Endometrium (tissue), 2 donors: Measurements from ENCODE around the gene ABCG5.

Experiments
- FAIRE-seq: peaks from 2 replicates; lab custom pipeline; 2012; peaks lifted over from hg19 to GRCh38; lab: Jason Lieb, UNC
- donor health status: control.
- donor health status: control.

Gene ABCG5

DNA sequence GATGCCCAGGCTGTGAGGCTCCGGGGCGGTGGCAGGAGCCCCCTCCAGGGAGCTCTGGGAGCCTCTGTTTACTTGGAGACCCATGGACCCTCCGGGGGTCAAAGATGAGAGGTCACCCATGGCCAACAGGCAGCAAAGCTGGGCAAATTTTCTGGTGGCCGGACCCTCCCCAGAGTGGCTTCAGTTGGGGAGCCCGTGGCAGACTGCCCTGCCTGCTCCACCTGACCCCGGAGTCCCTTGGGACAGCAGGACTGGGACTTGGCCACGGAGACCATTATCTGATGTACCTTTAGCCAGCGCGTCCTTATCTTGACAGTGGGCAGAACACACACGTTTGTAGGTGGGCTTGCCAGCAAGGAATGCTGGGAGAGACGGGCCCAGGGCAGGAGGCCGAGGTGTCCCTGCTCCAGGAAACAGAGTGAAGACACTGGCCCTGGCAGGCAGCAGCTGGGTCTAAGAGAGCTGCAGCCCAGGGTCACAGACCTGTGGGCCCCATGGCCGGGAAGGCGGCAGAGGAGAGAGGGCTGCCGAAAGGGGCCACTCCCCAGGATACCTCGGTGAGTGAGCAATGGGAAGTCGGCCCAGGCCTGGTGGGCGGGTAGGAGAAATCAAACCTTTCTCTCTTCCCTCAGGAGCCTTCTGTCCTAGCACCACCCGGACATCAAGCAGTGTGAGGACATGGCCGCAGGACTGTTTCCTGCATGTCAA, at the start of gene ABCG5, which contains the start of gene ABCG8:
ABCG5 (minus strand) TSS at position 280 of the 708 bp plus-strand sequence; CDS start at position 120, 160 bp downstream.
ABCG8 (plus strand) TSS at position 412 of the 708 bp plus-strand sequence; CDS start at position 495, 83 bp downstream.
- no peak for FAIRE-seq

DNA sequence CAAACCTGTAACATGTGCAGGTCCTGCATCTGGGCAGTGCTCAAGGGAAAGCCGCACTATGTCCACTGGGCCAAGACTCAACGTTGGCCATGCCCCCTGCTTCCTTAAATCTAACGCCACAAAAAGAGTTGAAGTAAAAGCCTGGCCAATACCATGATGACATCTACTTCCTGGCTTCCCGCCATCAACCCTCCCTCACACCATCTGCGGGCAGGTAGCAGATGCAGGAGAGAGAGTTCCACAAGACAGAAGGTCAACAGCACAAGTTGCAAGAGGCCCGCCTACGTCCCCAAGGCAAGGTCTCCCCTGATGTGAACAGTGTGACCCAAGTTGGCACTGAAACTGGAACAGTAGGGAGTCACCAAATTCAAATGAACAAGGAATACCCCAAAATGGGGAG, 48.5 kb upstream of the ABCG5 start:
- no peak for FAIRE-seq

DNA sequence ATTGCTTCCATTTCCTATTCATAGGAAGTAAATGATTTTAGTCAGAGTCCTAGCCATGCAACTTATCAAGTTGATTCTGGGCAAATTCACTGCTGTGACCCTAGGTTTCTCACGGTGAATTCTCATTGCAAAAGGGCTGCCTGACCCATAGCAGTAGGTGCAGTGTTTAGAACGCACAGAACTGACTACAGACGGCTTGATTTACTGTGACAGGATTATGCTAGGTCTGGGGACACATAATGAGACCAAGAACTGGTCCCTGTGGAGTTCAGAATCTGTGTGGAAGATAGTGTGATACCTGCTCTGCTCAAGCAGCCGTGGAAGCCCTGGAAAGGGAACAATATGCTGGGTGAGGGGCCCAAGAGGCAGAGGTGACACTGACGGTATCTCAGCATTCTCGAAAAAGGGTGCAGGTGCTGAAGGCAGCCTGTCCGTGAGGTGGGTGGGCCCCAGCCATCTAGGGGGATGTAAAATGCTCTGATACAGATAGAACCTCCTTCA, 46.5 kb upstream of the ABCG5 start:
- no peak for FAIRE-seq

DNA sequence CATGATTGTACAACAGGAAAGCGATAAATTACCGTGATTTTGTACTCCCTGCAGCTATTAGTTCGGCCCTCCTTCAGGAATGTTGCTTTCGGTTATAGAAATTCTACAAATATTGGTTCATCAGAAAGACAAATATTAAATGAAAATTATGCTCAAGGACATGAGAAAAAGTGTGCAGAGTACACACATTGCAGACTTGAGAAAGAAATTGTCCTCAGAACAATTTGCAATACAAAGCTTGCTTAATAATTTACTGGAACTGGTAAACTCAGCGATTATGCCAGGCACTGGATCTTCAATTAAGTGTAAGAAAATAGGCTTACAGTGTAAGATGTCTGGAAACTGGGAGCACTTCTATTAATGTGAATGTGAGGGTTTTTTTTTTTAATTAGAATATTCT, 46.0 kb upstream of the ABCG5 start:
- no peak for FAIRE-seq

DNA sequence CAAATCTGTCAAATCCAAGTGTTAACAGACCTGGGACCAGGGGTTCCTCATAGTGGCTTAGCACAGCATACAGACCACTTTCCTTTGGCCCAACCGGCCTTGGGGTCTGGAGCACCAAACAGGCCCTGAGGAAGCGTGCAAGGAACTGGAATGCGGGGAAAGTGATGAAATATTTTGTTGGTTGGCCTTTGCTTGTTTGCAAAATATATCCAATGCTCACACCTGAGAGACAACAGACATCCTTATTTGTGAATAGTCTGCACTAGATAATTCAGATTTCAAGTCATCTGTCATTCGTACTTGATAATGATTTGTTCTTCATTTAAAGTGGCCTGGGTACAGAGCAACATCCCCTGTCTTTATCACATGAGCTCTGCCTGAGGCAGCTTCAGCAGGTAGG, 43.7 kb upstream of the ABCG5 start:
- no peak for FAIRE-seq

DNA sequence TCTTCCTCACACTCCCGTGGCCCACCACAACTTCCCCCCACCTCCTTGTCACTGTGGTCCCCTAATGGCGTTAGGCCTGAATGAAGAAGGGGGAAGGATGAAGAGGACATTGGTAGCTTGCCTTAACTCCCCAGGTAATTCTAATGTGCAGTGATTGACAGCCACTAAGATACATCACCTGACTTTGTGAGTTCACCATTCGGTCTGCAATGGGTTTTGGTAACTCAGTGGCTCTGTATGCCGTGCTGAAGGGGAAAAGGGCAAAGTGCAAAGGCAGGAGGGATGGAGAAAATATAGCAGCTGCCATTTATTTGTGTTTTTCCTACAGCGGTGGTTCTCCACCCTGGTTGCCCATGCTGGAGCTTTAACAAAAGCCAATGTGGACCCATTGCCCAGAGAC, 42.3 kb upstream of the ABCG5 start:
- FAIRE-seq: no peak

DNA sequence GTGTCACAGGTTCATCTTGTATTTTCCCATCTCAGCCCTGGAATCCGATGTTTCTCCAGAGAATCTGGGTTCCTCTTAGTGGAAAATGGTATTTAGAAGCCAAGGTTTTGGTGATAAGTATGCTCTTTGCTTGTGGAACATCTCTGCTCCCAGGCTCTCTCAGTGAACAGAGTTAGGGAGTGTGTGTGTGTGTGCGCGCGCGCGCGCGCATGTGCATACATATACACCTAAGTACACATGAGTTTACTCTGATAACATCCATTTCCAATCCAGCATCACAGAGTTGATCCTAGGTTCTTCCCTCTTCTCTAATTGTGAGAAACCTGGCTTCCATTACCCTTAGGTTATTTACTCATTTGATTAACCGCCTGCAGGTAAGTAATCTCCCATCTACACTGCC, 41.8 kb upstream of the ABCG5 start:
- no peak for FAIRE-seq

DNA sequence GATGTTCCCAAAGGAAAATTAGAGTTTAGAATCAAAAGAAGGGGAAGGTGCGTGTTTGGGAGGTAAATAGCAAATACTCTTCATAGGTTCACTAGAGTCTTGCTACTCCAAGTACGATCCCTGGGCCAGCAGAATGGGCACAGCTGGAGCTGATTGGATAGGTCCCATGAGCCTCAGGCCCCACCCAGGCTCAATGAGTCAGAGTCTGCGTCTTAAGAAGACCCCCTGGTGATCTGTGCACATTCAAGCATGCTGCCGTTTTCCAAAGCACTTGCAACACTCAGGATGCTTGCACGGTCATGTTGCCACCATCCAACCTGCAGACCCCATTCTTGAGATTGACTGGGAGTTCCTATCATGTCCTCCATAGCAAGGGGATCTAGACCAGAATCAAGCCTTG, 40.6 kb upstream of the ABCG5 start:
- FAIRE-seq: no peak

DNA sequence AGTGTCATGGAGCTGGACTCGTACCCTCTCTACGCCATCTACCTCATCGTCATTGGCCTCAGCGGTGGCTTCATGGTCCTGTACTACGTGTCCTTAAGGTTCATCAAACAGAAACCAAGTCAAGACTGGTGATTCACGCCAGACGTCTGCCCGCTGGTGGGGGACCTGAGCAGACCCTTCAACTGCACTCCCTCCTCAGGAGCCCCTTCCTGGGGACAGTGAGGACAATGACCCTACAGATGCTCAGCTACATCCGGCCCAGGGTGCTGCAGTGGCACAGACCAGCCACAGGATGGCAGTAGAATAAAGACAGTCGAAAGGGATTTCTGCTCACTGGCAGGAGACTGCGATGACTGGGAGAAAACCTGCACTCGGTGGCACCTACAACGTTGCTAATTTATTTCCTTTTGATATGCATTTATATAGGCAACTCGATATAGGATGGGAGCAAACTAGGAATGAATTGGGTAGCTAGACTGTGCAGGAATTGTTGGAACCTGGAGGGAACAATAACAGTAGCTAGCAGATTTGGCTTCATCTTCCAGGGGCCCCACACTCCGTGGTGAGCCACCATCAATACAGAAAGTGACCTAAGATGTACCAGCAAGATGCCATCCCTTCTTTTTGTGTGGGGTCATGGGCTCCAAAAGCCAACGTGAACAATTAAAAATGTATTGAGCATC, 39.3 kb upstream of the ABCG5 start:
- no peak for FAIRE-seq

DNA sequence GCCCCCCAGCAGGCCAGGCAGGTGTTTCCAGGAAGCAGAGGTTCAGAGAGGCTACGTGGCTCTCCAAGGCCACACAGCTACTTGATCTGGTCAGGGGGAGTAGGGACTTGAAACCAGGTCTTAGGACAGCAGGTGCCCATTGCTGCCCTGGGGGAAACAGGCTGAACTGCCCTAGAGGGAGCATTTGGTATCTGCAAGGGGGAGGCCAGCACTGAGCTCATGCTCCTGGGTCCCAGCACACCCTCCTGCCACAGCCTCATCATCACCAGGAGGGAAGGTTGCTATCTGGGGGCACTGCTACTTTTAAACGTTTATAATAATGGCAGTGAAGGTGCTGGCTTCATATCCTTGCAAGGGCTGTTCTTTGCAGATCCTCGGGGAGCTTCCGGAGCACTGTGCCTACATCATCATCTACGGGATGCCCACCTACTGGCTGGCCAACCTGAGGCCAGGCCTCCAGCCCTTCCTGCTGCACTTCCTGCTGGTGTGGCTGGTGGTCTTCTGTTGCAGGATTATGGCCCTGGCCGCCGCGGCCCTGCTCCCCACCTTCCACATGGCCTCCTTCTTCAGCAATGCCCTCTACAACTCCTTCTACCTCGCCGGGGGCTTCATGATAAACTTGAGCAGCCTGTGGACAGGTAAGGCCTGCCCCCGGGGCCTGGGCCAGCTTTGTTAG, 36.3 kb upstream of the ABCG5 start:
- FAIRE-seq: no peak

DNA sequence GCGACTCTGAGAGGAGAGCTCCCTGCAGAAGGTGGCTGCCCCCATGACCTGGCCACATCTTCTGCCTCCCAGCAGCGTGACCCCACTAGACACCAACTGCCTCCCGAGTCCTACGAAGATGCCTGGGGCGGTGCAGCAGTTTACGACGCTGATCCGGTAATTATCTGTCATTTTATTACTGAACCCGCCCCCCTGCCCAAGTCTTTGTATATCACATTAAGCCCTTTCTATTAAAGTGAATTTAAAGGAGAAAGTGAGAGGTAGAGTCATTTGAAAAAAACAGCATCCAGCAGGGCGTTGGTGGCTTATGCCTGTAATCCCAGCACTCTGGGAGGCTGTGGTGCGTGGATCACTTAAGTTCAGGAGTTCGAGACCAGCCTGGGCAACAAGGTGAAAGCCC, 33.5 kb upstream of the ABCG5 start:
- FAIRE-seq: no peak

DNA sequence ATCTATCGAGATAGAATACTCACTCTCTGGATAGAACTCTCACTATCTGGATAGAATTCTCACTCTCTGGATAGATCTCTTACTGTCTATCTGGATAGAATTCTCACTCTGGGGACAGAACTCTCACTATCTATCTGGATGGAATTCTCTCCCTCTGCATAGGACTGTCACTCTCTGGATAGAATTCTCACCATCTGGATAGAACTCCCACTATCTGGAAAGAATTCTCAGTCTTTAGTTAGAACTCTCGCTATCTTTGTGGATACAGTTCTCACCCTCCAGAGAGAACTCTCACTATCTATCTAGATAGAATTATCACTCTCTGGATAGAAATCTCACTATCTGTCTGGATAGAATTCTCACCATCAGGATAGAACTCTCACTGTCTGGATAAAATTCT, 16.7 kb upstream of the ABCG5 start:
- FAIRE-seq: no peak

DNA sequence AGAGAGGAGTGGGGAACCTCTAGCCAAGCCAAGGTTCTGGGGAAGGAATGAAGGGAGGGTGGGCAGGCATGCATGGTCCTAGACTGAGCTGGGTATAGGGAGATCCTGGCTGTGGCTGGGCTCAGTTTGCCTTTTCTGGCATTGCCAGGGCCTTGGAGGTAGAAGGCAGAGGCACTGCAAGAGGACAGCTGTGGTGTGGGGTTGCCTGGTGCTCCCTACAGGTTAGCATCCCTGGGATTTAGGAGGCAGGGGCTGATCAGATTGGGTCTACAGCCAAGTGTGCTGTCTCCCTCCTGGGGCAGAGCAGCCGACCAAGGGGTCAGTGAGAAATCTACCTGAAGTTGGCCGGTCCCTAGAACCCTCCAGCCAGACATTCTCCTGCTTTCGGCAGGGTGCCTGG, 16.0 kb upstream of the ABCG5 start:
- FAIRE-seq: no peak

DNA sequence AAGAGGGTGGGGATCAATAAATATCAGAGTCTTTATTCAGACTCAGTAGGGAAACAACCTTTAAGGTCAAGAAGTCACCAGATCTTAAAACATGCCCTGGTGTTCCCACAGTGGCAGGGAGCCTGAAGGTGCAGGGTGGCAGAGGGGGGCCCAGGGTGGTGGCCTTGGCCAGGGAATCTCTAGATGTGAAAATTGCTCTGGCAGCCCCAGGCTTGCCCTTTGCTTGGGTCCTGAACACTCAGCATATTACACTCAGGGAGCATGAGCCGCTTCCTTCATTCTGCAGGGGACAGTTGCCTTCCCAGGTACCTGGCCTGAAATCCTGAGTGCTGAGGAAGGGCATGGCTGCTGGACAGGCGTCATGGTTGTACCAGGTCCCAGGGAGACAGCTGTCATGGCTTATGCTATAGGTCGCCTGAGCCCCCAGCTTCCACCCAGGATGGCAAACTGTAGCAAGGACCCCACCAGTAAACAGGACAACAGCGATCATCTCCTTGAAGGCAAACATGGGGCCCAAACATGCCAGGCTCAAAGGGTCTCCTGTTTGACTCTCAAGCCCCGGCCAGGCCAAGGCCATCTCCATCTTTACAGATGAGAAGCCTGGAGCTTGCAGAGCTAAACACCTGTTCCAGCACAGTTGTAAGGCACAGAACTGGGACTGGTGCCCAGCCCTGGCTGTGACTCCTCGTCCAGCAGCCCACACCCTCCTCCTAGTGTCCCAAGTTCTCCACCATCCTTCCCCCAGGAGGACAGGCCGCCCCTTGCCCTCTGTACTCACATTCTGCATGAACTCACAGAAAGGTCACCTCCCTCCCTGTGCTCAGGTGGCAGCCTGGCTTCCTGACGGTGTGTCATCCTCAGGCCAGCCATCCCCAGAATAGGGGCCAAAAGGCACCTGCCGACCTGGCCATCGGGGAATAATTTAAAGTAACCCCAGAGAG, 14.8 kb upstream of the ABCG5 start:
- FAIRE-seq: no peak

DNA sequence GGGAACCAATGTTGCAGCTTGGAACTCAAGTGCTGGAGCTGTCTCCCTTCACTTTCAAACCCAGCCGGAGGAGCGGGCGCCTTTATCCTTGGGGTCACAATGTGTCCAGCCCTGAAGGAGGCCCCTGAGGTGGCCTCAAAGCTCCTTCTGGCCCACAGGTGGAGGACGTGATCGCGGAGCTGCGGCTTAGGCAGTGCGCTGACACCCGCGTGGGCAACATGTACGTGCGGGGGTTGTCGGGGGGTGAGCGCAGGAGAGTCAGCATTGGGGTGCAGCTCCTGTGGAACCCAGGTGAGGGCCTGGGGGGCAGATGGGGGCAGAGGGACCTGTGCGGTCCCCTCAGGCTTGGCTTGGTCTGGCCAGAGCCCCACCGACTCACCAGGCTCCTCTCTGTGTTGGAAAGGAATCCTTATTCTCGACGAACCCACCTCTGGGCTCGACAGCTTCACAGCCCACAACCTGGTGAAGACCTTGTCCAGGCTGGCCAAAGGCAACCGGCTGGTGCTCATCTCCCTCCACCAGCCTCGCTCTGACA, 13.6 kb upstream of the ABCG5 start:
- FAIRE-seq: no peak

DNA sequence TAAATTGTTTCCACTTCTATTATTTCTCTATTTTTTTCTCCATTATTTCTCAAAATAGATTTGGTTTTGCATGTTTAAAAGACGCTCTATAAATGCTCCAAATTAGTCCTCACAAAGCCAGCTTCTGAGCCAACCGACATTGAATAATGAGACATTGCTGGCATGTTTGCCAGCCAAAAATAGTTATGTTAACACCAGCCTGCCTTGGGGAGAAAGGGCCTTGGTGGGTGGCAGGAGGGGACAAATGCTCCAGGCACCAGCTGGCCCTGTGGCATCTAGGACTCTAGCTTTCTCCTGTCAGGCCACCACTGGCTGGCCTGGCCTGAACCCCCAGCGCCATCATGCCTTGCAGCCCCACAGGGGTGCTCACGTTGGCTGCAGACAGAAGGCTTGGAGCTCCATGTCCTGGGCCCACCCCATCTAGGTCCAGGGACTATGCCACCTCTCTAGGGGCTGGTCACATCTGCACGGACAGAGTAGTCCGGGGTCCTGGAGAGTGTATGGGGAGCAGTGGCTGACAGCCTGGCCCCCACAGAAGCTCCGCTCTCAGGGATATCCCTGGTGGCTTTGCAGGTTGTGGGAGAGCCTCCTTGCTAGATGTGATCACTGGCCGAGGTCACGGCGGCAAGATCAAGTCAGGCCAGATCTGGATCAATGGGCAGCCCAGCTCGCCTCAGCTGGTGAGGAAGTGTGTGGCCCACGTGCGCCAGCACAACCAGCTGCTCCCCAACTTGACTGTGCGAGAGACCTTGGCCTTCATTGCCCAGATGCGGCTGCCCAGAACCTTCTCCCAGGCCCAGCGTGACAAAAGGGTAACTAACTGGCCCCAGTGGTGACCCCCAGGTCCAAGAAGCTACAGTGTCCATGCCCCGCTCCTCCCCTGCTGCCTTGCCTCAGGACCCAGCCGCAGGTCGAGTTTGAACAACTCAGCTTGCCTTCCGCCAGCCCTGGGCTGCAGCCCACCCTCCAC, 12.7 kb upstream of the ABCG5 start:
- FAIRE-seq: no peak

DNA sequence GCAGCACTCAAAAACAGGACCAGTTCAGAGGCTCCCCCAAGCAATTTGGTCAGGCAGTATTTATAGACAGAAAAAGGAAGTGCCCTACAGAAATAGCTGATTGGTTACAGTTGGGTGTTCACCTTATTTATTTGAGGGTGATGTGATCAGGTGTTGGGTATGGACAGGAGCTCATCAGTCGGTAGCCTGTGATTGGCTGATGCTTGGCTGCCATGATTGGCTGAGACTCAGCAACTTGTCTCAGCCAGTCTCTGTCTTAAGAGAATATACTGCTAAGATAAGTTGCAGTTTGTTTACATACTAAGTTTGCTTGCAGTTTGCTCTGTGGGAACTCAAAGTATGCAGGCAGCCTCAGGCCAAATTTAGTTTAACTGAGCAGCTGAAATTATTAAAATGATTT, 9.6 kb upstream of the ABCG5 start:
- no peak for FAIRE-seq

DNA sequence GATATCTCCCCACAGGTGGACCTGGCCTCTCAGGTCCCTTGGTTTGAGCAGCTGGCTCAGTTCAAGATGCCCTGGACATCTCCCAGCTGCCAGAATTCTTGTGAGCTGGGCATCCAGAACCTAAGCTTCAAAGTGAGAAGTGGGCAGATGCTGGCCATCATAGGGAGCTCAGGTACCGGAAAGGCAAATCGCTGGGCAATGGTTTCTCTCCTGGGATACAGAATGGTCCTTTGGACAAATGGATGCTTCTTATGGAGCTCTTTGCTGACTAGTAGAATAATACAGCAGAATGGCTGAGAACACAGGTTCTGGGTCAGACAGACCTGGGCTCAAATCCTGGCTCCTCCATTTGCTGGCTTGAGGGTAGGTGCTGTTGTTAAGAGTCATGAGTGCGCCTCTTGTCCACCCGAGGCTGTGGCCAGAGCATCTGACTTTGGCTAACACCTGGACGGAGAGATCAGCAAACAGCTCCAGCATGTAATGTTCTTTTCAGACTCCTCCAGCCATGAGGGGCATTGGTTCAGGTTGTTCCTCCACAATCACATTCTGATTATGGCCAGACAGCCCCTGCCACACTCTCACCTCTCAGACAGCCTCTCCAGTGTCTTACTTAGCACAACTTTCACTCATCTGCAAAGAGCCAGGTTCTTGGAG, 7.6 kb upstream of the ABCG5 start:
- FAIRE-seq: no peak

DNA sequence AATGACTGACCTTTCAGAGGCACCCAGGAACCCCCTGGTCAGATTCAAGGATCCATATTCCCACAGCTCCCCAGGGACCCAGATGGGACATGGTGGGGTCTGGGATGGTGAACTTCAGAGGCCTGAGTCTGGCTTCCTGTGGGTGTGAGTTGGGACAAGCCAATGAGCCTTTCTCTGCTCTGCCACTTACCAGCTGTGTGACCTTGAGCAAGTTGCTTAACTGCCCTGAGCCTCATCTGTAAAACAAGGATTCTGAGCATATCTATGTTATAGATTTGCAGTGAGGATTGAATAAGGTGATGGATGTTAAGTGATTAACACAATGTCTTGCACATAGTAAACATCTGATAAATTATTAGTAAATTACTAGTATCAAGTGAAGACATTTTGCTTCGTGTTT, 6.5 kb upstream of the ABCG5 start:
- FAIRE-seq: no peak

DNA sequence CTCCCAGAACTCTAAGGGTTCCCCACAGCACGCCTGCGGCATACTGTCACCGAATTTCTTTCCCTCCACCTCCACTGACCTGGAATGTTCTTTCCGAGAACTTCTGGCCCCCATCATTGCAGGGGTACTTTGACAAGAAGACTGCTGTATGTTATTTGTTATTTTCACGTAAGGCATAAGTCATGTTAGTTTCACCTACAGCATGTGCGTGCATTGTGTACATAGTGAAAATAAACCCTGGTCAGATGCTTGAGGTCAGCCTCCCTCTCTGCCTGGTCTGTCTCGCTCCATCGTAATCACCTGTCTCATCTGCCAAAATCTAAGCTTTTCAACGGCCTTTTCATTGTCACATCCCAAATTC, 4.2 kb upstream of the ABCG5 start:
- FAIRE-seq: no peak
